ENCODE data around the gene EPB41L5. TPM values are rescaled to one million over a fixed set of nuclear protein-coding genes. Genes with fewer than 3 reads are reported as not detected.
"Not testable (repeated sequence)": the region's sequence is repeated elsewhere in the genome, so short reads cannot be mapped to it uniquely, and the experiment has no call there.

The EPB41L5 gene
- total RNA-seq, 8 experiments from 2014 or later: 3.0 to 40.7 (median 18.1) TPM

DNA sequence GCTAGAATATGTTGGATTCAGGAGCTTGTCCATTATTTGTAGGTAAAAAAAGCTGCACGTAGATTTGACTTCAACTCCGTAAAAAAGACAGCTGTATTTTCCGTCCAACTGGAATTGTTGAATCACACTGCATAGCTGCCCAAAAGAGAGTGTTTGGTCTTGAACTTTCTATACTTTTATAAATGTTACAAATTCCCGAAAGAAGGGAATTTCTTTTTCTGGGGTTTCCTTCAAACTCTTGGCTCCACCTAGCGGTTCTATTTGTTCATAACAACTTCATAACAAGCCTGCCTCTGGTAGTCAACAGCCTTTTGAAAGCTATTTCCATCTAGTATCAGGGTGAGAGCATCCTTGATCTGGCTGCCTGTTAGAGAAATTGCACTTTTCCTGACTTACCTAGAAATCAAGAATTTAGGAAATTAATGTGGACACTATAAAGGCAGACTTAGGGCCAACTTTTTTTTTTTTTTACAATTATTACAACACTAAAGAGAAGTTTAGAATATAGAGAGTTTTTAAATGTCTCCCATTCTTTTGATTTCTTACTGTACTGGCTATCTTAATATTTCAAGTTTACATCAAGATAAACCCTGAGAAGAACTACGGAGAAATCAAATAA, 162.2 kb downstream of the EPB41L5 start:
- peak in 4 of 8 experiments; percentile 41 to 49 (median 44) for ATAC-seq (replicated peaks in 6 of 8)
- Histone ChIP-seq H3K27ac (no peak overlapping the region), H3K4me3 (no peak overlapping the region), H3K4me1 (replicated peaks in 1 of 2) (peaks cover 0 to 3% of the 10 kb centered on the region in 2 donors)
- WGBS, 10 experiments: 2 to 100% (median 44%) methylated on average over 1 to 6 of the region's 6 CpGs; no CpG with 5 or more reads in 1 of the 10 experiments
- in situ Hi-C loops (cut with MboI; ENCODE audit: low pct_unique_long_range_greater_than_20kb in 2 of 9, low sequenced_read_pairs in 9 of 9, unreplicated experiment in 9 of 9): loop anchor here in 3 of 9 experiments (10.0 to 25.0 kb wide), 3 partner anchors 60 to 538 kb away; no protein-coding TSS in a partner anchor

DNA sequence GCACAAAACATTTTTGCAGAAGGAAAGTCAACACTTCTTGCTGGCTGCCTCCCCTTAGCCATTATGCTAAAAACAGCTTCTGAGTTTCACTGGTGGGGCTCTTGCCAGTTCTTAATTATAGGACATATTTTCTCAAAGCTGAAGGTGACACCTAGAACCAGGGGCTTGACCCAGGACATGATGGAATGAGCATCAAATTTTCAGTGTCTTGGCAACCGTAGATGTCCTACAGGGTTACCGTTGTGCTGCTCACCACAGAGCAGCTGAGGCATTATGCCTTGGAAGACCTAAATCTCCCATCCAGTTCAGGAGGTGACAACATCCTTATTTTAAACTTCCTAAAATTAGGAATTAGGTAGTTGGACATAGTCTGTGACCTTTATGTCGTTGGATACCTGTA, 163.6 kb downstream of the EPB41L5 start:
- ATAC-seq (replicated peaks in 6 of 8): no peak
- in situ Hi-C loops (cut with MboI; ENCODE audit: low pct_unique_long_range_greater_than_20kb in 2 of 9, low sequenced_read_pairs in 9 of 9, unreplicated experiment in 9 of 9): loop anchor here in 1 of 9 experiments (10.0 kb wide), 1 partner anchor 62 kb away; no protein-coding TSS in a partner anchor

DNA sequence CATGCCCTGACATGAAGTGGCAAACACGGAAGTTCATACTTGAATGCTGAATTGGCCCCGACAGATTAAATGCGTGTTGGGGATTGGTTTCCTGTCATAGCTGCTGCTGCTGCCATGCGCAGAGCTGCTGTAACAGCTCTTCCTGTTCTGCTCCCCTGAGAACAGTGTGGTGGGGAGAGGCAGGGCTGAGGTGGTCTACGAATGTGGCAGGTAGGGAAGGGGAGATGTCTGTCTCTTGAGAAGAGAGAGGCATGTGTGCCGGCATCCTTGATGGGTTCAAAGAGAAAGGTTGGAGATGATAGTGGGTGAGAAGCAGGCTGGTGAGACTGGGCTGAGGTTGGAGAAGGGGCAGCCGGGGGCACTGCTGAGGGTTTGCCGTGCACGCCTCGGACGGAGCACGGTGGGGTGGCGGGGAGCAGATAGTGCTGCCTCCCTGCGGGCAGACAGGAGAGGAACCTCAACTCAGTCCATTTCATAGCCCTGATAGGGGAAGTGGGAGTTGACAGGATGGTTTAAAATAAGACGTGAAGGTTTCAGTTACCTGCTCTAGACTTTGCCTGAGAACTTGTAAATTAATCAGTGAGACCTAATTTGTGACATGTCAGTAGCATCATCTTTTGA, 164.2 kb downstream of the EPB41L5 start:
- 80 to 100% (median 97%) methylated on average over 1 to 12 of the region's 15 CpGs; no CpG with 5 or more reads in 4 of the 10 experiments for WGBS, 10 experiments
- H3K4me3 ChIP-seq: no peak overlapping the region

More for the DNA sequence above, 163.6 kb downstream of the EPB41L5 start:
- Histone ChIP-seq H3K27ac (no peak overlapping the region), H3K4me1 (replicated peaks in 1 of 2) (peaks cover 3 to 6% of the 10 kb centered on the region in 2 donors), H3K4me3 (no peak overlapping the region)
- 74 to 100% (median 95%) methylated on average over 1 to 3 of the region's 3 CpGs; no CpG with 5 or more reads in 3 of the 10 experiments for WGBS, 10 experiments

DNA sequence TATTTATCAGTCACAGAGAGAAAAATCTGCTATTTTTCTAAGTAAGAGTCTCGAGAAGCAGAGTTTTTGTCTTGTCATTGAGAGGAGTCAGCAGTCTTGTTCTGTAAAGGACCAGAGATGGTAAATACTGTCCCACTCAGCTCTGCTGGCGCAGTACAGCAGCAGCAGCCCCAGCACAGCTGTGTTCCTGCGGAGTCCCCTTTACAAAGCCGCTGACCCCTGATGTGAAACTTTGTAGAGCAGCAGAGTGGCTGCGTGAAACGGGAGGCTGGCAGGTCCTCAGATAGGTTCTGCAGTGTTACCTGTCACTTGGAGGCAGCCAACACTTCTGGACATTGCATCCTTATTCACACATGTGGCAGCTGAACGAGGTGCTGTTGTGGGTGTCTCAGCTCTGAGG, 165.1 kb downstream of the EPB41L5 start:
- 0 to 100% (median 80%) methylated on average over 1 to 7 of the region's 7 CpGs; no CpG with 5 or more reads in 3 of the 10 experiments for WGBS, 10 experiments
- H3K27ac ChIP-seq: no peak overlapping the region

More for the DNA sequence above, 164.2 kb downstream of the EPB41L5 start:
- no peak for ATAC-seq (replicated peaks in 6 of 8)
- Histone ChIP-seq H3K4me1 (replicated peaks in 1 of 2) (peaks cover 3 to 6% of the 10 kb centered on the region in 2 donors), H3K27ac (no peak overlapping the region)
- in situ Hi-C loops (cut with MboI; ENCODE audit: low pct_unique_long_range_greater_than_20kb in 2 of 9, low sequenced_read_pairs in 9 of 9, unreplicated experiment in 9 of 9): loop anchor here in 1 of 9 experiments (10.0 kb wide), 1 partner anchor 62 kb away; no protein-coding TSS in a partner anchor

DNA sequence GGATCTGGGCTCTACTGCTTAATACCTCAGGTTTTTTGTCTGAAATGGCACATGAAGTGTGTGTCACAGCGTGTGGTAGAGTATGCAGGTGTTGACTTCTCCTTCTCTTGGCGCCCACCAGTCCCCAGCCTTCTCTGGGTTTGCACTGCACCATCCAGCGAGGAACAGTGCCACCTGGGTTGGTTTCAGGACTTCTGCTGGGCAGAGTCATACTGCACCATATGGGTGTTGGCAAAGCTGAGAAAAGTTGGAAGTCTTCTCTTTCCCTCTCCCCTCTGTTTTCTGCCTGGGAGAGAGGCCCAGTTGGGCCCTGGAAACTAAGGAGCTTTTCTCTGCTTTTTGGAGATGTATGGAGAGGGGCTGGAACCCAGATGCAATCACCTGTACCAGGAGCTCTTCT, 166.5 kb downstream of the EPB41L5 start:
- Histone ChIP-seq H3K4me1 (replicated peaks in 1 of 2) (peaks cover 3 to 6% of the 10 kb centered on the region in 2 donors), H3K4me3 (no peak overlapping the region), H3K27ac (no peak overlapping the region)
- no peak for ATAC-seq (replicated peaks in 6 of 8)
- in situ Hi-C loops (cut with MboI; ENCODE audit: low pct_unique_long_range_greater_than_20kb in 2 of 9, low sequenced_read_pairs in 9 of 9, unreplicated experiment in 9 of 9): loop anchor here in 1 of 9 experiments (10.0 kb wide), 1 partner anchor 65 kb away; no protein-coding TSS in a partner anchor
- WGBS, 10 experiments: 58 to 94% (median 82%) methylated on average over 2 of the region's 3 CpGs; no CpG with 5 or more reads in 6 of the 10 experiments

More for the DNA sequence above, 165.1 kb downstream of the EPB41L5 start:
- in situ Hi-C loops (cut with MboI; ENCODE audit: low pct_unique_long_range_greater_than_20kb in 2 of 9, low sequenced_read_pairs in 9 of 9, unreplicated experiment in 9 of 9): loop anchor here in 1 of 9 experiments (10.0 kb wide), 1 partner anchor 63 kb away; no protein-coding TSS in a partner anchor
- Histone ChIP-seq H3K4me3 (no peak overlapping the region), H3K4me1 (replicated peaks in 1 of 2) (peaks cover 3 to 6% of the 10 kb centered on the region in 2 donors)
- no peak for ATAC-seq (replicated peaks in 6 of 8)

DNA sequence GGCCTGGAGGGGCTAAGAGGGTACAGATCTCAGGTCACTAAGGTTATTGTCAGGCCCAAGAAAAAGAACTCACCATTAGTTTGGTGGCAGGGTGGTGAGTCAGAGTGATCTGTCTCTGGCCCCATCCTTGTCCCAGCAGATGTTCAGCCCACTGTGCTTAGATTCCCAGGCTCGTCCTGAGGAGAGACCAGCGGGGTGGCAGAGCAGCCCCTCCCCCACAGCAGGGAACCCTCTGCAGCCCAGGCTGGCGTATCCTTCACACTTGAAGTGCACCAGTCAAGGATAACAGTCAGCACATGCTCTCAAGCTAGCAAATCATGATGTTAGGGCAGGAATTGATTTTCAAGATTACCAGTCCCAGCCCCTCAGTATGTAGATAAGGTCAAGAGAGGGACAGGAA, 167.2 kb downstream of the EPB41L5 start:
- WGBS, 10 experiments: 90 to 100% methylated on average over 1 to 2 of the region's 3 CpGs; no CpG with 5 or more reads in 8 of the 10 experiments
- H3K27ac ChIP-seq: peak overlapping the region in 1 of 2 donors; percentile 36
- in situ Hi-C loops (cut with MboI; ENCODE audit: low pct_unique_long_range_greater_than_20kb in 2 of 9, low sequenced_read_pairs in 9 of 9, unreplicated experiment in 9 of 9): no loop called here
- H3K4me1 ChIP-seq (replicated peaks in 1 of 2): peaks cover 3 to 6% of the 10 kb centered on the region in 2 donors
- no peak overlapping the region for H3K4me3 ChIP-seq
- peak in 1 of 8 experiments; percentile 17 for ATAC-seq (replicated peaks in 6 of 8)

DNA sequence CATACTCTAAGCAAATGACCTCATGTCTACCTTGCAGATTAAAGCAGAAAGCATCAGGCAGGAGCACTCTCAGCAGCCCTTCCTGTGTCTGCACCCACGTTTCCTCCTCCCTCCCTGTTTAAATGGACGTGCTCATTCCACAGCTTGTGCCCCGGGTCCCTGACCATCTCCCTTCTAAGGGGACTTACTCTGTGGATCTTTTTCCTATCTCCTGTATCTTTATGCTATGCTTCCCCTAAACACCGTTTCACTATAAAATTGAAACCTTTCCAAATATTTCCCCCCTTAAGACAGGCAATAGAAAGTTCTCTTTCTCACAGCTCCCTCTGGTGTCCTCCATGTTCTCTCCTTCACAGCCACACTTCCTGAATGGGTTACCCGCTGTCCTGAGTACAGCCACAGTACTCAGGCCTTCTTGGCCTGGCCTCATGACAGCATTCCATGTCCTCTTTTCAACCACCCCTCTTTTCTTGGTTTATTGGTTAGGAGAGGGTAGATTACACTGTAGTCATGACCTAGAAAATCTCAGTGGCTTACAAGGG, 169.2 kb downstream of the EPB41L5 start:
- Histone ChIP-seq H3K4me3 (no peak overlapping the region), H3K4me1 (replicated peaks in 1 of 2) (peaks cover 3 to 6% of the 10 kb centered on the region in 2 donors), H3K27ac (no peak overlapping the region)
- ATAC-seq (replicated peaks in 6 of 8): no peak
- whole genome bisulfite sequencing, 10 experiments: 38 to 100% (median 80%) methylated on average over 1 to 5 of the region's 5 CpGs; no CpG with 5 or more reads in 3 of the 10 experiments
- in situ Hi-C loops (cut with MboI; ENCODE audit: low pct_unique_long_range_greater_than_20kb in 2 of 9, low sequenced_read_pairs in 9 of 9, unreplicated experiment in 9 of 9): no loop called here

DNA sequence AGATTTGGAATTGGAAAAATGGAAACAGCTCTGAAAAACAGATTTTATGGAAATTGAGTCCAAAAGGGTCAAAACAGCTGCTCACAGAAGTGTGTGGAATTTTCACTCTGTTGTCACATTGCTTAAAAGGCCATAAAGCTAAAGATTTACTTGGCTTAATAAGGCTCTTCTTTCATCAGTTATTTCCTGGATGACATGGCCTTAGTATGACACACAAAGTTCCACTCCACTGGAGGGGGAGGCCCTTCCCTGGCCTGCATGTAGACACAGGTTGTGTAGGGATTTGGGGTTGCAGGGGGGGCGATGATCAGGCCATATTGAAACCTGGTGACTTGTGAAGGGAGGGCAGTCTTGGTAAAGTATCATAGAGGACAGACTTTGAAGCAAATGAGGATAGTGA, 176.3 kb downstream of the EPB41L5 start:
- Histone ChIP-seq H3K4me3 (no peak overlapping the region), H3K4me1 (replicated peaks in 1 of 2) (no peaks in the 10 kb centered on the region), H3K27ac (no peak overlapping the region)
- no peak for ATAC-seq (replicated peaks in 6 of 8)
- in situ Hi-C loops (cut with MboI; ENCODE audit: low pct_unique_long_range_greater_than_20kb in 2 of 9, low sequenced_read_pairs in 9 of 9, unreplicated experiment in 9 of 9): no loop called here
- WGBS, 10 experiments: 14 to 71% (median 34%) methylated on average over 1 of the region's 1 CpG; no CpG with 5 or more reads in 6 of the 10 experiments

DNA sequence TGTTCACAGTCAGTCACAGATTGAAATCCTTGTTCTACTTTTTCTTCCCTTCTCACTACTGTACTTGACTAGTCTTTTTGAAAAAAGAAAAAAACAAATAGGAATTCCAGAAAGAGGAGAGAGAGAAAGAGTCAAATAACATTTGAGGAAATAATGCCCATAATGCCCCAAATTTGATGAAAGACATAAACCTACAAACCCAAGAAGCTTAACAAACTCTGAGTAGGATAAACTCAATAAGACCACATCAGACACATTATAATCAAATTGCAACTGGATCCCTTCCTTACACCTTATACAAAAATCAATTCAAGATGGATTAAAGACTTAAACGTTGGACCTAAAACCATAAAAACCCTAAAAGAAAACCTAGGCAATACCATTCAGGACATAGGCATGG, 179.4 kb downstream of the EPB41L5 start:
- no peaks in the 10 kb centered on the region for H3K4me1 ChIP-seq (replicated peaks in 1 of 2)
- H3K27ac ChIP-seq: no peak overlapping the region
- in situ Hi-C loops (cut with MboI; ENCODE audit: low pct_unique_long_range_greater_than_20kb in 2 of 9, low sequenced_read_pairs in 9 of 9, unreplicated experiment in 9 of 9): no loop called here
- no peak overlapping the region for H3K4me3 ChIP-seq
- WGBS, 10 experiments: 13 to 86% (median 65%) methylated on average over 1 of the region's 1 CpG; no CpG with 5 or more reads in 6 of the 10 experiments
- no peak for ATAC-seq (replicated peaks in 6 of 8)

DNA sequence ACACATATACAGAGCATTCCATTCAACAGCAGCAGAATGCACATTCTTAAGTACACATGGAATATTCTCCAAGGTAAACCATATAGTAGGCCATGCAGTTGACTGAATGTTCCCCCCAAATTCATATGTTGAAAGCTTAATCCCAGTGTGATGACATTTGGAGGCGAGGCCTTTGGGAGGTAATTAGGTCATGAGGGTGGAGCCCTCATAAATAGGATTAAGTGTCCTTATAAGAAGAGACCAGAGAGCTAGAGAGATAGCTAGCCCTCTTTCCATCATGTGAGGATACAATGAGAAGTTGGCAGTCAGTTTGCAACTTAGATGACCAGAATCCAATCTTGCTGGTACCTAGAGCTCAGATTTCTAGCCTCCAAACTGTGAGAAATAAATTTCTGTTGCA, 182.7 kb downstream of the EPB41L5 start:
- no peaks in the 10 kb centered on the region for H3K4me1 ChIP-seq (replicated peaks in 1 of 2)
- H3K4me3 ChIP-seq: no peak overlapping the region
- H3K27ac ChIP-seq: no peak overlapping the region
- ATAC-seq (replicated peaks in 6 of 8): peak in 3 of 8 experiments; percentile 41 to 79 (median 68)
- WGBS, 10 experiments: 44 to 100% (median 50%) methylated on average over 1 of the region's 1 CpG; no CpG with 5 or more reads in 4 of the 10 experiments
- in situ Hi-C loops (cut with MboI; ENCODE audit: low pct_unique_long_range_greater_than_20kb in 2 of 9, low sequenced_read_pairs in 9 of 9, unreplicated experiment in 9 of 9): no loop called here

DNA sequence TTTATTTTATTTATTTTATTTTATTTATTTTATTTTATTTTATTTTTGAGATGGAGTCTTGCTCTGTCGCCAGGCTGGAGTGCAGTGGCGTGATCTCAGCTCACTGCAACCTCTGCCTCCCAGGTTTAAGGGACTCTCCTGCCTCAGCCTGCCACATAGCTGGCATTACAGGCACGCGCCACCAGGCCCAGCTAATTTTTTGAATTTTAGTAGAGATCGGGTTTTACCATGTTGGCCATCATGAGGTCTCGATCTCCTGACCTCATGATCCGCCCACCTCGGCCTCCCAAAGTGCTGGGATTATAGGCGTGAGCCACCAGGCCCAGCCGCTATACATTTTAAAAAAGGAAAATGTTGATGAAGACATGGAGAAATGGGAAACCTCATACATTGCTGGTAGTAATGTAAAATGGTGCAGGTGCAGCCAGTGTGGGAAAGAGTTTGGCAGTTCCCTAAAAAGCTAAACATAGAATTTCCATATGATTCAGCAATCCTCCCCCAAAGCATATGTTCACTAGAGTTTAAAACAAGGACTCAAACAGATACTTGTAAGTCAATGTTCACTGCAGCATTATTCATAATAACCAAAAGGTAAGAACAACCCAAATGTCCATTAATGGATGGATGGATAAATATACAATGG, 187.1 kb downstream of the EPB41L5 start:
- H3K27ac ChIP-seq; in situ Hi-C loops (cut with MboI; ENCODE audit: low pct_unique_long_range_greater_than_20kb in 2 of 9, low sequenced_read_pairs in 9 of 9, unreplicated experiment in 9 of 9); H3K4me3 ChIP-seq; H3K4me1 ChIP-seq (replicated peaks in 1 of 2); ATAC-seq (replicated peaks in 6 of 8): not testable (repeated sequence)
- 31 to 98% (median 89%) methylated on average over 2 to 10 of the region's 10 CpGs; no CpG with 5 or more reads in 2 of the 10 experiments for WGBS, 10 experiments

DNA sequence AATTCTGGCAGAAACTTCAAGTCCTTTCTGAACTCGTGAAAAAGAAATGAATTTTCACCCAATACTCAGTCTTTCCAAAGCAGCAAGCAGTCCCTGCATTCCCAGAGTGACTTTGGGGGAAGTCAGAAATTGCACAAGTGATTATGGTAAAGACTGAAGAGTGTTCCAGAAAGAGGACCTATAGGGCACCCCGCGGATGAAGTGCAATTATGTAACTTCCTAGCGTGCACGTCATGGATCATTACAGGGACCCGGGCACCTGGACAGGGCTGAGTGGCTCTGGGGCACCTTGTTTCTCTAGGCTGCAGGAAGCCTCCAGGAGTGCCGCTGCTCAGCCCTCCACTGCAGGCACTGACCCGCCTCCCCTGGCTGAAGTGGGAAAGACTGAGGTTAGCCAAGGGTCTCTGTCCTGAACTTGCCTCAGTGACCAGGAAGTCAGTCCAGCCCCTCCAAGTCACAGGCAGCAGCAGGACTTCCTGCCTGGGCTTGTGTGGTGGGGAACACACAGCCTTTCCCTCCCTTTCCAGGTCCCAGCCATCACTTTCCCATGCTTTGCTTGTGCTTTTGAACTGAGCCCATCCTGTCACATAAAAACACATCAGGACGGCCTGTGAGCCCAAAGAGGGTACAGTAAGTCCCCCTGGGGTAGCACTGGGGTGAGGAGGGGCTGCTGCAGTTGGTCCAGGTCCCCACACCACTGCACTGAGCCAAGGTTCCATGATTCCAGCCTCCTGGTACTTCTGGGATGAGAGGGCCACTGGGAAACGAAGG, 190.6 kb downstream of the EPB41L5 start:
- no peaks in the 10 kb centered on the region for H3K4me1 ChIP-seq (replicated peaks in 1 of 2)
- in situ Hi-C loops (cut with MboI; ENCODE audit: low pct_unique_long_range_greater_than_20kb in 2 of 9, low sequenced_read_pairs in 9 of 9, unreplicated experiment in 9 of 9): no loop called here
- WGBS, 10 experiments: 0 to 90% (median 62%) methylated on average over 1 to 7 of the region's 10 CpGs; no CpG with 5 or more reads in 1 of the 10 experiments
- no peak overlapping the region for H3K4me3 ChIP-seq
- ATAC-seq (replicated peaks in 6 of 8): no peak
- H3K27ac ChIP-seq: no peak overlapping the region
